Thyroid gland (tissue), 4 donors: ENCODE data around the gene TRIM72. TPM values are rescaled to one million over a fixed set of nuclear protein-coding genes. Genes with fewer than 3 reads are reported as not detected.

Experiments used
- DNase-seq, 2 donors: peaks; one replicate each; pipeline ENCODE4 v3.0.0-alpha.2; 2019
- H3K27ac ChIP-seq, 3 donors: fragments of 200-600 bp; sonication (generic); 1 replicate in 2 of 3; 2 replicates in 1 of 3; pipeline ENCODE4 v1.5.1; 2016 to 2019; ENCODE audit warnings: mild to moderate bottlenecking in 1 of 3, moderate library complexity in 1 of 3
- H3K27me3 ChIP-seq: fragments of 200-600 bp; sonication (generic); one replicate; pipeline ENCODE4 v1.5.1; 2019
- H3K36me3 ChIP-seq, 2 donors: fragments of 200-600 bp; sonication (generic); one replicate each; pipeline ENCODE4 v1.5.1; 2016 to 2019
- H3K4me1 ChIP-seq, 2 donors: fragments of 200-600 bp; sonication (generic); one replicate each; pipeline ENCODE4 v1.5.1; 2017 to 2019
- H3K4me3 ChIP-seq, 3 donors: fragments of 200-600 bp; sonication (generic); replicated peaks in 1 of 3; 1 replicate in 2 of 3; 2 replicates in 1 of 3; pipeline ENCODE4 v1.5.1; 2016; ENCODE audit warnings: mild to moderate bottlenecking in 1 of 3
- H3K9me3 ChIP-seq: fragments of 200-600 bp; sonication (generic); one replicate; pipeline ENCODE4 v1.5.1; 2017
- CTCF ChIP-seq, 6 experiments: fragments of 200-600 bp in 3 of 6; fragments of 450-650 bp in 3 of 6; sonication (generic) in 3 of 6; IDR thresholded peaks; one replicate each; pipeline ENCODE4 v1.5.1; 2016 to 2019; ENCODE audit warnings: antibody characterized with exemption in 6 of 6, mild to moderate bottlenecking in 2 of 6, inconsistent platforms in 1 of 6, moderate library complexity in 1 of 6
- POLR2A ChIP-seq, 2 donors: fragments of 450-650 bp; IDR thresholded peaks; one replicate each; pipeline ENCODE4 v1.6.1; 2017; ENCODE audit warnings: antibody characterized with exemption in 2 of 2, mild to moderate bottlenecking in 2 of 2, moderate library complexity in 1 of 2
- WGBS, 2 donors: methylation state at CpG; one replicate each; pipeline ENCODE4 v1.1.5; 2017; 5-methylcytosine and 5-hydroxymethylcytosine counted together
- intact Hi-C: fragments of 100-400 bp; cut with DNase I; formaldehyde crosslinking; loops from one replicate; pipeline ENCODE4 v1.15.1; 2023
- total RNA-seq, 4 donors: library from RNA; depleted of rRNA; stranded (reverse); fragments of >200 nt; gene quantifications; one replicate each; pipeline ENCODE4 v1.2.3, GENCODE V29; 2016

The TRIM72 gene
- total RNA-seq, 4 donors from 2014 or later, result under 0.01 to 0.11 TPM; not detected in 2

- 93 to 97% methylated on average over 3 of the region's 3 CpGs for WGBS, 2 donors
- Histone ChIP-seq H3K27ac (no peak overlapping the region), H3K4me3 (no peak overlapping the region), H3K27me3 (no peaks in the 10 kb centered on the region), H3K4me1 (no peaks in the 10 kb centered on the region), H3K9me3 (no peaks in the 10 kb centered on the region), H3K36me3 (no peaks in the 10 kb centered on the region)
- TF ChIP-seq CTCF (IDR thresholded peaks at IDR 0.05) (no peak), POLR2A (IDR thresholded peaks at IDR 0.05) (no peak)
- intact Hi-C loops, result no loop called here
- DNase-seq, result no peak
Observed at GRCh38 chr16:31246296-31246695, 32.4 kb downstream of the TRIM72 start.

- H3K36me3 ChIP-seq, result no peaks in the 10 kb centered on the region
- WGBS, 2 donors, result 76 to 80% methylated on average over 5 of the region's 5 CpGs
- no peaks in the 10 kb centered on the region for H3K4me1 ChIP-seq
- intact Hi-C loops, result no loop called here
- no peaks in the 10 kb centered on the region for H3K27me3 ChIP-seq
- TF ChIP-seq POLR2A (IDR thresholded peaks at IDR 0.05) (no peak), CTCF (IDR thresholded peaks at IDR 0.05) (no peak)
- no peak overlapping the region for H3K27ac ChIP-seq
- DNase-seq, result no peak
- no peaks in the 10 kb centered on the region for H3K9me3 ChIP-seq
- H3K4me3 ChIP-seq, result no peak overlapping the region
Observed at GRCh38 chr16:31248344-31248743, 34.4 kb downstream of the TRIM72 start.

GRCh38 chr16:31250782-31251384 lies 37.0 kb downstream of the TRIM72 start:
- H3K4me3 ChIP-seq, result no peak overlapping the region
- no peaks in the 10 kb centered on the region for H3K9me3 ChIP-seq
- H3K36me3 ChIP-seq, result no peaks in the 10 kb centered on the region
- TF ChIP-seq POLR2A (IDR thresholded peaks at IDR 0.05) (no peak), CTCF (IDR thresholded peaks at IDR 0.05) (no peak)
- 87 to 90% methylated on average over 5 to 7 of the region's 7 CpGs for WGBS, 2 donors
- DNase-seq, result no peak
- H3K4me1 ChIP-seq, result no peaks in the 10 kb centered on the region
- intact Hi-C loops, result no loop called here
- H3K27ac ChIP-seq, result no peak overlapping the region
- H3K27me3 ChIP-seq, result no peaks in the 10 kb centered on the region

GRCh38 chr16:31251435-31251834 lies 37.5 kb downstream of the TRIM72 start:
- no peak for DNase-seq
- Histone ChIP-seq H3K4me1 (no peaks in the 10 kb centered on the region), H3K36me3 (no peaks in the 10 kb centered on the region), H3K9me3 (no peaks in the 10 kb centered on the region), H3K27me3 (no peaks in the 10 kb centered on the region), H3K27ac (no peak overlapping the region), H3K4me3 (no peak overlapping the region)
- intact Hi-C loops, result no loop called here
- TF ChIP-seq POLR2A (IDR thresholded peaks at IDR 0.05), result no peak
- no peak for TF ChIP-seq CTCF (IDR thresholded peaks at IDR 0.05)
- WGBS, 2 donors, result 97 to 99% methylated on average over 5 of the region's 5 CpGs

- intact Hi-C loops, result no loop called here
- H3K4me3 ChIP-seq, result no peak overlapping the region
- H3K4me1 ChIP-seq, result no peaks in the 10 kb centered on the region
- no peaks in the 10 kb centered on the region for H3K27me3 ChIP-seq
- H3K9me3 ChIP-seq, result no peaks in the 10 kb centered on the region
- DNase-seq, result peak; percentile 2 to 5
- no peaks in the 10 kb centered on the region for H3K36me3 ChIP-seq
- TF ChIP-seq POLR2A (IDR thresholded peaks at IDR 0.05) (no peak), CTCF (IDR thresholded peaks at IDR 0.05) (no peak)
- whole genome bisulfite sequencing, 2 donors, result 59% methylated on average over 5 of the region's 5 CpGs
- H3K27ac ChIP-seq, result no peak overlapping the region
Observed at GRCh38 chr16:31253642-31254045, 39.7 kb downstream of the TRIM72 start.
